K562 (cell line): ENCODE measurements around the gene UBE2L3. TPM values are rescaled to one million over a fixed set of nuclear protein-coding genes. Genes with fewer than 3 reads are reported as not detected.
A peak's percentile ranks its signal among the peaks of the same experiment; 100 is the strongest.

Experiments
- ATAC-seq: fragments of 200-7000 bp; cut with Tn5 transposase; 3 replicates; pipeline ENCODE4 v1.9.1; 2020; ENCODE audit warnings: moderate library complexity
- BruUV-seq: library from RNA; stranded (reverse); fragments of 400-500 nt; replicated peaks from 2 replicates; lab custom pipeline; 2021; lab: Mats Ljungman, UMichigan
- CTCF ChIA-PET: fragments of 300-600 bp; formaldehyde crosslinking; extraction: SDS; loops from one replicate; lab custom pipeline; 2021; ENCODE audit warnings: low intra/inter-chr PET ratio; lab: Yijun Ruan, JAX
- POLR2A ChIA-PET: fragments of 300-600, 350-650 bp; sonication (Branson Sonifier 250); formaldehyde crosslinking; extraction: SDS; loops from one replicate; lab custom pipeline; 2021; ENCODE audit warnings: antibody characterized with exemption, inconsistent platforms; lab: Yijun Ruan, JAX
- DNase-seq, 4 experiments: peaks; one replicate each; pipeline versions ENCODE4 v3.0.0 to v3.0.0-alpha.2; 2011 to 2018; ENCODE audit warnings: low spot score in 3 of 4, mixed read lengths in 3 of 4; ENCODE audit errors: extremely low read depth in 1 of 4
- FAIRE-seq: peaks from 2 replicates; lab custom pipeline; 2011; peaks lifted over from hg19 to GRCh38; lab: Jason Lieb, UNC
- H2AFZ ChIP-seq: 2 replicates; pipeline ENCODE4 v1.6.0; 2011; ENCODE audit warnings: low read depth, low read length, control low read depth, inconsistent platforms
- H3K27ac ChIP-seq: fragments of 200-600 bp; 3 replicates; pipeline ENCODE4 v1.8.0; 2011; ENCODE audit warnings: low read depth, mild to moderate bottlenecking, control low read depth, inconsistent platforms, low read length, moderate library complexity, mixed read lengths; ENCODE audit errors: extremely low read depth
- H3K27me3 ChIP-seq, 2 experiments: fragments of 300-600 bp in 1 of 2; 2 replicates in 1 of 2; 3 replicates in 1 of 2; pipeline versions ENCODE4 v1.6.0 to v1.8.0; 2011; ENCODE audit warnings: inconsistent platforms in 2 of 2, low read length in 2 of 2, mild to moderate bottlenecking in 1 of 2, mixed read lengths in 1 of 2, moderate library complexity in 1 of 2; ENCODE audit not compliant: control insufficient read depth in 2 of 2, insufficient read depth in 2 of 2
- H3K36me3 ChIP-seq: fragments of 300-600 bp; 3 replicates; pipeline ENCODE4 v1.8.0; 2011; ENCODE audit warnings: mild to moderate bottlenecking, low read length, inconsistent platforms; ENCODE audit not compliant: control insufficient read depth, insufficient read depth
- H3K4me1 ChIP-seq, 2 experiments: fragments of 200-600 bp in 1 of 2; replicated peaks in 1 of 2; 2 replicates in 1 of 2; 3 replicates in 1 of 2; pipeline versions ENCODE4 v1.5.1 to v1.8.0; 2011; ENCODE audit warnings: inconsistent platforms in 2 of 2, low read length in 2 of 2, mild to moderate bottlenecking in 1 of 2, mixed read lengths in 1 of 2, moderate library complexity in 1 of 2; ENCODE audit not compliant: control insufficient read depth in 2 of 2, insufficient read depth in 2 of 2
- H3K4me2 ChIP-seq: 2 replicates; pipeline ENCODE4 v1.6.1; 2011; ENCODE audit warnings: low read length, control low read depth, inconsistent platforms, mixed read lengths; ENCODE audit not compliant: insufficient read depth
- H3K4me3 ChIP-seq: fragments of 200-600 bp; sonication (generic), shearing (Covaris generic); 2 replicates; pipeline ENCODE4 v1.5.1; 2016; ENCODE audit warnings: control low read depth, inconsistent platforms
- H3K79me2 ChIP-seq: fragments of 200-600 bp; 3 replicates; pipeline ENCODE4 v1.8.0; 2011; ENCODE audit warnings: low read length, inconsistent platforms; ENCODE audit not compliant: control insufficient read depth, insufficient read depth
- H3K9ac ChIP-seq, 2 experiments: 2 replicates each; pipeline versions ENCODE4 v1.6.0 to v1.6.1; 2011; ENCODE audit warnings: low read depth in 2 of 2, low read length in 2 of 2, control low read depth in 1 of 2, inconsistent platforms in 1 of 2, mild to moderate bottlenecking in 1 of 2, mixed read lengths in 1 of 2; ENCODE audit not compliant: insufficient read depth in 1 of 2
- H3K9me1 ChIP-seq: one replicate; pipeline ENCODE4 v1.6.0; 2011; ENCODE audit warnings: inconsistent platforms, mild to moderate bottlenecking, low read length, moderate library complexity; ENCODE audit not compliant: control insufficient read depth, insufficient read depth
- H3K9me3 ChIP-seq: replicated peaks from 2 replicates; pipeline ENCODE4 v1.5.1; 2011; ENCODE audit warnings: low read depth, low read length, inconsistent platforms; ENCODE audit not compliant: control insufficient read depth, insufficient read depth
- H4K20me1 ChIP-seq: replicated peaks from 2 replicates; pipeline ENCODE4 v1.6.1; 2011; ENCODE audit warnings: low read length, inconsistent platforms, mixed read lengths; ENCODE audit not compliant: control insufficient read depth, insufficient read depth
- CHD4 ChIP-seq: fragments of 200-600 bp; sonication (generic); IDR thresholded peaks from 3 replicates; pipeline ENCODE4 v1.6.1; 2012; ENCODE audit warnings: low read depth, mild to moderate bottlenecking, mixed read lengths, low read length, inconsistent platforms; ENCODE audit not compliant: insufficient read depth, insufficient replicate concordance, poor library complexity, severe bottlenecking
- CTCFL ChIP-seq: IDR thresholded peaks from 2 replicates; pipeline ENCODE4 v1.6.1; 2011; ENCODE audit warnings: borderline replicate concordance, low read depth, mild to moderate bottlenecking, moderate library complexity, low read length; ENCODE audit not compliant: insufficient read depth, poor library complexity, severe bottlenecking
- DMBX1 ChIP-seq: fragments of 250-450 bp; sonication (Bioruptor Pico); IDR thresholded peaks from 2 replicates; pipeline ENCODE4 v1.8.0; 2022; ENCODE audit warnings: inconsistent platforms, mild to moderate bottlenecking, moderate library complexity, borderline replicate concordance
- MAFK ChIP-seq: IDR thresholded peaks from 2 replicates; pipeline ENCODE4 v1.6.1; 2011; ENCODE audit warnings: low read length, improper control_type of control experiment
- SIN3A ChIP-seq, 2 experiments: fragments of 150-350 bp in 1 of 2; IDR thresholded peaks; 2 replicates each; pipeline ENCODE4 v1.6.1; 2011 to 2016; ENCODE audit warnings: borderline replicate concordance in 2 of 2, low read depth in 2 of 2, low read length in 2 of 2, mild to moderate bottlenecking in 2 of 2, moderate library complexity in 2 of 2; ENCODE audit not compliant: control insufficient read depth in 1 of 2
- TFAM ChIP-seq: fragments of 250-450 bp; sonication (Bioruptor Pico); conservative IDR thresholded peaks from 2 replicates; pipeline ENCODE4 v1.5.0; 2021; ENCODE audit warnings: mild to moderate bottlenecking, moderate library complexity
- VEZF1 ChIP-seq: fragments of 200-800 bp; sonication (Bioruptor generic); IDR thresholded peaks from 2 replicates; pipeline ENCODE4 v1.6.1; 2017; ENCODE audit warnings: missing genetic modification characterization, missing compliant biosample characterization
- ZNF57 ChIP-seq: fragments of 450-650 bp; formaldehyde crosslinking; IDR thresholded peaks from 2 replicates; pipeline ENCODE4 v1.4.0; 2020; ENCODE audit warnings: mild to moderate bottlenecking, moderate library complexity
- ZNF79 ChIP-seq: fragments of 250-450 bp; sonication (Bioruptor Pico); IDR thresholded peaks from 2 replicates; pipeline ENCODE4 v1.4.0; 2020; ENCODE audit warnings: low read depth, mild to moderate bottlenecking, moderate library complexity
- WGBS: fragments of 100-300 bp; shearing (Covaris generic); methylation state at CpG from one replicate; pipeline ENCODE4 v1.1.6; 2016; ENCODE audit warnings: low coverage, mixed read lengths; ENCODE audit not compliant: insufficient coverage; ENCODE audit errors: missing lambda C conversion rate; 5-methylcytosine and 5-hydroxymethylcytosine counted together
- in situ Hi-C: fragments of 300-500 bp; cut with MboI; formaldehyde crosslinking; loops from 4 replicates; pipeline ENCODE4 v1.15.0; 2018; ENCODE audit warnings: inconsistent platforms, mixed read lengths
- intact Hi-C: fragments of 100-400 bp; cut with micrococcal nuclease; formaldehyde crosslinking; loops from 2 replicates; pipeline ENCODE4 v1.14.2; 2022
- polyA plus RNA-seq, 8 experiments: library from polyadenylated mRNA; depleted of rRNA in 4 of 8; stranded (reverse) in 5 of 8; unstranded in 3 of 8; fragments of >200 nt; fragmentation: Nextera tagmentation in 2 of 8; fragmentation: Illumina TruSeq in 1 of 8; extraction: Ambion mirVana in 2 of 8; extraction: Trizol in 1 of 8; gene quantifications; 2 replicates each; pipeline versions ENCODE4 v1.2.1 to v1.2.3, GENCODE V29; 2011 to 2014; ENCODE audit warnings: inconsistent platforms in 1 of 8, missing spikeins in 1 of 8
- total RNA-seq, 7 experiments: library from RNA; depleted of rRNA in 6 of 7; stranded (reverse); fragments of >200 nt in 6 of 7; fragmentation: Illumina TruSeq in 2 of 7; extraction: Trizol in 2 of 7; gene quantifications; 2 replicates each; pipeline versions ENCODE4 v1.2.1 to v1.2.3, GENCODE V29; 2011 to 2021; ENCODE audit warnings: low replicate concordance in 1 of 7

Gene UBE2L3
- total and polyA plus RNA-seq, 9 of the 15 experiments (the other 6 are each of a cell fraction or from before 2014, with no cell fraction given), result 215 to 625 (median 285) TPM

GRCh38 chr22:21573750-21574494, 6.4 kb downstream of the UBE2L3 start:
- H3K36me3 ChIP-seq, result peaks cover 69% of the 10 kb centered on the region
- H3K9ac ChIP-seq, result peak overlapping the region in 1 of 2 experiments; percentile 65; a peak in 2 of 4 replicates
- peak overlapping the region; percentile 2; the same call in 1 of the 3 replicates for H3K27ac ChIP-seq
- DNase-seq (no peak), FAIRE-seq (no peak), ATAC-seq (peak; percentile 5)
- peaks cover 50% of the 10 kb centered on the region for H3K9me1 ChIP-seq
- H3K27me3 ChIP-seq, result no peaks in the 10 kb centered on the region
- H3K4me2 ChIP-seq, result peak overlapping the region; percentile 31
- peaks cover 82% of the 10 kb centered on the region for H4K20me1 ChIP-seq
- H3K79me2 ChIP-seq, result peaks cover 100% of the 10 kb centered on the region
- H2AFZ ChIP-seq, result no peak overlapping the region
- H3K4me1 ChIP-seq, result peaks cover 55 to 56% of the 10 kb centered on the region in 2 experiments
- BruUV-seq, result no TSS peak
- ChIA-PET CTCF (no interaction called here), POLR2A (interaction anchor here (0.6 to 76.8 kb wide), 11 partner anchors 7 to 1618 kb away, joined by 3 to 4622 read pairs (median 4); partner anchors contain the start of genes CCDC116, PPIL2, SDF2L1 and UBE2L3)
- H3K9me3 ChIP-seq, result no peaks in the 10 kb centered on the region
- intact Hi-C loops (no loop called here), in situ Hi-C loops (loop anchor here (5.0 to 10.0 kb wide), 2 partner anchors 37 to 59 kb away; no protein-coding TSS in a partner anchor)
- H3K4me3 ChIP-seq, result no peak overlapping the region
- 61% methylated on average over 5 of the region's 5 CpGs for WGBS
- TF ChIP-seq CTCFL (no peak), SIN3A (IDR thresholded peaks at IDR 0.05; ENCODE audit: borderline replicate concordance in 2 of 2, control insufficient read depth in 1 of 2, low read depth in 2 of 2, low read length in 2 of 2) (no peak), ZNF57 (CRISPR knock-in tag) (peak; percentile 58; the same call in 1 of the 2 replicates), ZNF79 (CRISPR knock-in tag) (no peak), MAFK (0 out of 2 replicates have a peak, but pooled peaks have one; percentile 2), VEZF1 (CRISPR knock-in tag) (no peak), CHD4 (peak; percentile 91), DMBX1 (CRISPR knock-in tag) (no peak), TFAM (CRISPR knock-in tag) (no peak)
